HepG2 (cell line): ENCODE measurements around the gene AKAP10. TPM values are rescaled to one million over a fixed set of nuclear protein-coding genes. Genes with fewer than 3 reads are reported as not detected.

ENCODE experiments used
- ATAC-seq: fragments of 200-7000 bp; cut with Tn5 transposase; 3 replicates; pipeline ENCODE4 v1.9.1; 2020; ENCODE audit warnings: mild to moderate bottlenecking, moderate library complexity
- BruUV-seq: library from RNA; stranded (reverse); fragments of 400-500 nt; replicated peaks from 2 replicates; lab custom pipeline; 2021; lab: Mats Ljungman, UMichigan
- CTCF ChIA-PET: fragments of 300-600 bp; formaldehyde crosslinking; extraction: SDS; loops from one replicate; lab custom pipeline; 2021; ENCODE audit warnings: low total read pairs, inconsistent platforms, low intra/inter-chr PET ratio; lab: Yijun Ruan, JAX
- POLR2A ChIA-PET: fragments of 350-600 bp; sonication (Branson Sonifier 250); formaldehyde crosslinking; loops from one replicate; lab custom pipeline; 2020; ENCODE audit warnings: antibody characterized with exemption, inconsistent platforms; lab: Yijun Ruan, JAX
- DNase-seq: peaks from one replicate; pipeline ENCODE4 v3.0.0-alpha.2; 2015; ENCODE audit warnings: low spot score
- FAIRE-seq: peaks from 3 replicates; lab custom pipeline; 2011; peaks lifted over from hg19 to GRCh38; lab: Jason Lieb, UNC
- H2AFZ ChIP-seq: one replicate; pipeline ENCODE4 v1.6.1; 2011; ENCODE audit warnings: low read length, inconsistent platforms
- H3K27ac ChIP-seq: fragments of 300-600 bp; 3 replicates; pipeline ENCODE4 v1.8.0; 2011; ENCODE audit warnings: mixed run types, mild to moderate bottlenecking, mixed read lengths, low read length, inconsistent platforms; ENCODE audit not compliant: insufficient read depth; ENCODE audit errors: extremely low read length
- H3K27me3 ChIP-seq, 2 experiments: fragments of 200-600 bp in 1 of 2; 2 replicates in 1 of 2; 3 replicates in 1 of 2; pipeline versions ENCODE4 v1.6.0 to v1.8.0; 2011; ENCODE audit warnings: low read length in 2 of 2, mild to moderate bottlenecking in 2 of 2, moderate library complexity in 2 of 2, inconsistent platforms in 1 of 2; ENCODE audit not compliant: insufficient read depth in 2 of 2, control insufficient read depth in 1 of 2
- H3K36me3 ChIP-seq, 2 experiments: fragments of 200-600 bp in 1 of 2; replicated peaks in 1 of 2; 2 replicates in 1 of 2; 3 replicates in 1 of 2; pipeline versions ENCODE4 v1.5.1 to v1.8.0; 2011; ENCODE audit warnings: low read length in 2 of 2, inconsistent platforms in 1 of 2; ENCODE audit not compliant: insufficient read depth in 2 of 2, control insufficient read depth in 1 of 2
- H3K4me1 ChIP-seq: 2 replicates; pipeline ENCODE4 v1.5.1; 2012; ENCODE audit warnings: low read length, inconsistent platforms; ENCODE audit not compliant: insufficient read depth
- H3K4me2 ChIP-seq: 2 replicates; pipeline ENCODE4 v1.6.0; 2011; ENCODE audit warnings: low read depth, low read length, inconsistent platforms
- H3K4me3 ChIP-seq, 3 experiments: fragments of 200-600 bp in 1 of 3; sonication (generic), shearing (Covaris generic) in 1 of 3; replicated peaks in 1 of 3; 2 replicates each; pipeline ENCODE4 v1.5.1; 2011 to 2016; ENCODE audit warnings: low read length in 3 of 3, inconsistent platforms in 2 of 3, low read depth in 2 of 3, mild to moderate bottlenecking in 2 of 3, control low read depth in 1 of 3, mixed read lengths in 1 of 3; ENCODE audit not compliant: insufficient read depth in 1 of 3
- H3K79me2 ChIP-seq: one replicate; pipeline ENCODE4 v1.6.1; 2011; ENCODE audit warnings: low read length, inconsistent platforms; ENCODE audit not compliant: insufficient read depth
- H3K9ac ChIP-seq: 2 replicates; pipeline ENCODE4 v1.6.0; 2011; ENCODE audit warnings: mild to moderate bottlenecking, low read depth, low read length, inconsistent platforms; ENCODE audit not compliant: insufficient read depth
- H3K9me3 ChIP-seq: 2 replicates; pipeline ENCODE4 v1.5.1; 2012; ENCODE audit warnings: mild to moderate bottlenecking, low read length
- H4K20me1 ChIP-seq: 2 replicates; pipeline ENCODE4 v1.6.0; 2011; ENCODE audit warnings: inconsistent platforms, mild to moderate bottlenecking, low read length, moderate library complexity; ENCODE audit not compliant: insufficient read depth
- AHR ChIP-seq: IDR thresholded peaks from 2 replicates; pipeline ENCODE4 v1.6.1; 2018; ENCODE audit warnings: missing genetic modification reagents, missing compliant biosample characterization
- BORCS8-MEF2B ChIP-seq: sonication (generic); formaldehyde crosslinking; IDR thresholded peaks from 2 replicates; pipeline ENCODE4 v1.8.0; 2022; ENCODE audit warnings: mild to moderate bottlenecking, missing genetic modification reagents
- FOXC1 ChIP-seq: sonication (generic); formaldehyde crosslinking; IDR thresholded peaks from 2 replicates; pipeline ENCODE4 v1.8.0; 2022; ENCODE audit warnings: mild to moderate bottlenecking, missing genetic modification reagents, borderline replicate concordance
- HNRNPUL1 ChIP-seq: fragments of 200-400 bp; formaldehyde crosslinking; IDR thresholded peaks from 2 replicates; pipeline ENCODE4 v1.6.1; 2017; ENCODE audit warnings: low read depth, mild to moderate bottlenecking, low read length, moderate library complexity
- KDM4B ChIP-seq: sonication (generic); formaldehyde crosslinking; IDR thresholded peaks from 2 replicates; pipeline ENCODE4 v1.4.0; 2020; ENCODE audit warnings: missing genetic modification reagents
- MAFF ChIP-seq: IDR thresholded peaks from 2 replicates; pipeline ENCODE4 v1.6.1; 2011; ENCODE audit warnings: low read depth, low read length, improper control_type of control experiment
- MAFK ChIP-seq, 2 experiments: IDR thresholded peaks in 1 of 2; conservative IDR thresholded peaks in 1 of 2; 2 replicates each; pipeline ENCODE4 v1.6.1; 2011; ENCODE audit warnings: improper control_type of control experiment in 2 of 2, low read length in 2 of 2
- NFRKB ChIP-seq: fragments of 450-650 bp; IDR thresholded peaks from 2 replicates; pipeline ENCODE4 v1.6.1; 2017
- PHF20 ChIP-seq: sonication (generic); formaldehyde crosslinking; IDR thresholded peaks from 2 replicates; pipeline ENCODE4 v1.5.0; 2020; ENCODE audit warnings: mild to moderate bottlenecking, missing genetic modification reagents
- RBM39 ChIP-seq: fragments of 200-400 bp; formaldehyde crosslinking; IDR thresholded peaks from one replicate; pipeline ENCODE4 v1.6.1; 2018; ENCODE audit warnings: antibody characterized with exemption, mild to moderate bottlenecking, low read depth, low read length; ENCODE audit not compliant: poor library complexity, severe bottlenecking
- RFXANK ChIP-seq: IDR thresholded peaks from 2 replicates; pipeline ENCODE4 v1.6.1; 2016
- RXRB ChIP-seq: IDR thresholded peaks from 2 replicates; pipeline ENCODE4 v1.6.1; 2016; ENCODE audit warnings: borderline replicate concordance, missing genetic modification reagents, missing compliant biosample characterization
- SRSF1 ChIP-seq: fragments of 200-400 bp; formaldehyde crosslinking; optimal IDR thresholded peaks from 2 replicates; pipeline ENCODE3; 2017; ENCODE audit warnings: mild to moderate bottlenecking, low read depth, low read length, moderate library complexity
- SUZ12 ChIP-seq: fragments of 150-350 bp; IDR thresholded peaks from 2 replicates; pipeline ENCODE4 v1.6.1; 2014; ENCODE audit warnings: low read depth, low read length
- ZKSCAN5 ChIP-seq: sonication (generic); formaldehyde crosslinking; IDR thresholded peaks from 2 replicates; pipeline ENCODE4 v1.5.1; 2020; ENCODE audit warnings: mild to moderate bottlenecking, missing genetic modification reagents
- ZNF615 ChIP-seq: sonication (generic); formaldehyde crosslinking; IDR thresholded peaks from 2 replicates; pipeline ENCODE4 v1.5.0; 2020; ENCODE audit warnings: mild to moderate bottlenecking, missing genetic modification reagents, borderline replicate concordance
- ZNF616 ChIP-seq: sonication (generic); formaldehyde crosslinking; IDR thresholded peaks from 2 replicates; pipeline ENCODE4 v1.5.0; 2020; ENCODE audit warnings: low read depth, mild to moderate bottlenecking, missing genetic modification reagents
- ZNF672 ChIP-seq: sonication (generic); formaldehyde crosslinking; IDR thresholded peaks from 2 replicates; pipeline ENCODE4 v1.8.1; 2022; ENCODE audit warnings: missing genetic modification reagents
- ZNF776 ChIP-seq: sonication (generic); formaldehyde crosslinking; IDR thresholded peaks from 2 replicates; pipeline ENCODE4 v1.4.0; 2020; ENCODE audit warnings: mild to moderate bottlenecking, missing genetic modification reagents
- WGBS: methylation state at CpG from one replicate; pipeline ENCODE4 v1.1.6; 2017; ENCODE audit warnings: low lambda C conversion rate; 5-methylcytosine and 5-hydroxymethylcytosine counted together
- in situ Hi-C: cut with HindIII; loops from 2 replicates; pipeline ENCODE4 v1.10.0; 2017; ENCODE audit warnings: low pct_unique_long_range_greater_than_20kb; ENCODE audit not compliant: extremely low pct_ligation_motif_present
- intact Hi-C: fragments of 100-400 bp; cut with micrococcal nuclease; formaldehyde crosslinking; loops from one replicate; pipeline ENCODE4 v1.10.0; 2022; ENCODE audit not compliant: unreplicated experiment
- polyA plus RNA-seq, 8 experiments: library from polyadenylated mRNA; depleted of rRNA in 3 of 8; stranded (reverse) in 7 of 8; unstranded in 1 of 8; fragments of >200 nt; fragmentation: Illumina TruSeq in 4 of 8; extraction: Trizol in 4 of 8; gene quantifications; 2 replicates each; pipeline versions ENCODE4 v1.2.1 to v1.2.3, GENCODE V29; 2011 to 2016; ENCODE audit warnings: low read depth in 4 of 8, missing spikeins in 1 of 8, mixed read lengths in 1 of 8; ENCODE audit not compliant: insufficient read depth in 1 of 8
- total RNA-seq, 5 experiments: library from RNA; depleted of rRNA; stranded (reverse); fragments of >200 nt; fragmentation: Illumina TruSeq; extraction: Trizol; gene quantifications; 2 replicates each; pipeline ENCODE4 v1.2.3, GENCODE V29; 2016; ENCODE audit warnings: low read depth in 1 of 5
- TF ChIP-seq, protein P1 (sequence below): sonication (generic); formaldehyde crosslinking; IDR thresholded peaks from 2 replicates; pipeline ENCODE4 v1.8.1; 2022; ENCODE audit warnings: mild to moderate bottlenecking, missing genetic modification reagents

The AKAP10 gene
- total and polyA plus RNA-seq, 2 of the 13 experiments (the other 11 are each of a cell fraction or from before 2014, with no cell fraction given) = 17.6 to 21.7 TPM

DNA sequence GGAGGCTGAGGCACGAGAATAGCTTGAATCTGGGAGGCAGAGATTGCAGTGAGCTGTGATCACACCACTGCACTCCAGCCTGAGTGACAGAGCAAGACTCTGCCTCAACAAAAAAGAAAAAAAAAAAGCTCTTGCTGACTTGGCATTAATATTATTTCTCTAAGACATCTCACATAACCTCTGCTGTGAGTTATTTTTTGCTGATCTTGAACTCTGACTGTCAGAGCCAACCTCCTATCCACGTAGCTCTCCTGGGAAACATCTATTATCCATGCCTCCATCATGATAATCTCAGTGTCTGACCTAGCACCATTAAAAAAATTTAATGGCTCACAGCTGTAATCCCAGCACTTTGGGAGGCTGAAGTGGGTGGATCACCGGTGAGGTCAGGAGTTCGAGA lies 97.2 kb downstream of the AKAP10 start:
- Histone ChIP-seq H3K9me3 (no peaks in the 10 kb centered on the region), H3K36me3 (no peaks in the 10 kb centered on the region), H3K4me2 (no peak overlapping the region), H3K9ac (no peak overlapping the region), H2AFZ (no peak overlapping the region), H3K4me1 (no peaks in the 10 kb centered on the region), H3K27me3 (no peaks in the 10 kb centered on the region; a peak in 1 of 5 replicates), H3K27ac (no peak overlapping the region), H3K4me3 (no peak overlapping the region), H4K20me1 (no peaks in the 10 kb centered on the region), H3K79me2 (no peaks in the 10 kb centered on the region)
- DNase-seq (no peak), ATAC-seq (no peak), FAIRE-seq (no peak)
- intact Hi-C loops = no loop called here
- BruUV-seq = no TSS peak
- TF ChIP-seq KDM4B (no peak), MAFK (conservative IDR thresholded peaks at IDR 0.05 in 1 of 2, IDR thresholded peaks at IDR 0.05 in 1 of 2; ENCODE audit: low read length in 2 of 2) (peak; percentile 56 to 79; a peak in 3 of 4 replicates), MAFF (peak; percentile 60)
- in situ Hi-C loops = no loop called here
- CTCF ChIA-PET = no interaction called here
- 46% methylated on average over 4 of the region's 4 CpGs for WGBS
- POLR2A ChIA-PET = no interaction called here

DNA sequence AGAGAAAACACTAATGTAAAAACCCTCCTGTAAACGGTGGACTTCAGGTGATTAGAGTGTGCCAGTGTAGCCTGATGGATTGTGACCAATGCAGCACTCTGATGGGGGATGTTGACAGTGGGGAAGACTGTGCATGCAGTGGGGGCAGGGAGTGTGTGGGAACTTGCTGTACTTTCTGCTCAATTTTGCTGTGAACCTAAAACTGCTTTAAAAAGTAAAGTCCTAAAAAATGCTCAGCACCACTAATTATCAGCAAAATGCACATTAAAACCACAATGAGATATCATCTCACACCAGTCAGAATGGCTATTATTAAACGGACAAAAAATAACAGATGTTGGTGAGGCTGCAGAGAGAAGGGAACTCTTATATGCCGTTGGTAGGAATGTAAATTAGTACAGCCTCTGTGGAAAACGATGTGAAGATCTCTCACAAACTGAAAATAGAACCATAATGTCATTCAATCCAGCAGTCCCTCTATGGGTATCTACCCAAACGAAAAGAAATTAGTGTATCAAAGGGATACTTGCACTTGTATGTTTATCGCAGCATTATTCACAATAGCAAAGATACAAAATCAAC lies 100.2 kb downstream of the AKAP10 start:
- no peak for DNase-seq
- Histone ChIP-seq H3K79me2 (no peaks in the 10 kb centered on the region), H3K9ac (no peak overlapping the region), H3K4me2 (no peak overlapping the region), H4K20me1 (no peaks in the 10 kb centered on the region), H2AFZ (no peak overlapping the region), H3K36me3 (no peaks in the 10 kb centered on the region), H3K27me3 (no peaks in the 10 kb centered on the region; a peak in 1 of 5 replicates), H3K4me3 (no peak overlapping the region), H3K4me1 (no peaks in the 10 kb centered on the region), H3K9me3 (no peaks in the 10 kb centered on the region), H3K27ac (no peak overlapping the region)
- no peak for FAIRE-seq
- TF ChIP-seq RBM39 (no peak), RFXANK (CRISPR knock-in tag) (no peak), ZNF615 (CRISPR knock-in tag) (no peak), ZNF776 (CRISPR knock-in tag) (no peak), PHF20 (CRISPR knock-in tag) (no peak), ZNF616 (CRISPR knock-in tag) (no peak), ZNF672 (CRISPR knock-in tag) (no peak), SRSF1 (no peak), SUZ12 (no peak), FOXC1 (CRISPR knock-in tag) (no peak), ZKSCAN5 (no peak), NFRKB (no peak), HNRNPUL1 (no peak), BORCS8-MEF2B (CRISPR knock-in tag) (no peak), AHR (CRISPR knock-in tag) (no peak), RXRB (CRISPR knock-in tag) (no peak)
- TF ChIP-seq, protein P1, sequence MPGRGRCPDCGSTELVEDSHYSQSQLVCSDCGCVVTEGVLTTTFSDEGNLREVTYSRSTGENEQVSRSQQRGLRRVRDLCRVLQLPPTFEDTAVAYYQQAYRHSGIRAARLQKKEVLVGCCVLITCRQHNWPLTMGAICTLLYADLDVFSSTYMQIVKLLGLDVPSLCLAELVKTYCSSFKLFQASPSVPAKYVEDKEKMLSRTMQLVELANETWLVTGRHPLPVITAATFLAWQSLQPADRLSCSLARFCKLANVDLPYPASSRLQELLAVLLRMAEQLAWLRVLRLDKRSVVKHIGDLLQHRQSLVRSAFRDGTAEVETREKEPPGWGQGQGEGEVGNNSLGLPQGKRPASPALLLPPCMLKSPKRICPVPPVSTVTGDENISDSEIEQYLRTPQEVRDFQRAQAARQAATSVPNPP = no peak
- BruUV-seq = no TSS peak
- intact Hi-C loops (no loop called here), in situ Hi-C loops (no loop called here)
- no peak for ATAC-seq
- 20% methylated on average over 6 of the region's 6 CpGs for WGBS
- POLR2A ChIA-PET = no interaction called here
- CTCF ChIA-PET = no interaction called here
